C4-2B (cell line): ENCODE measurements around the gene CCNG2.

Experiments
- H3K27ac ChIP-seq: fragments of 450-650 bp; 2 replicates; pipeline ENCODE4 v1.5.1; 2017
- CTCF ChIP-seq: fragments of 450-650 bp; conservative IDR thresholded peaks from 2 replicates; pipeline ENCODE4 v1.5.1; 2017; ENCODE audit warnings: mild to moderate bottlenecking
- ZFX ChIP-seq: fragments of 450-650 bp; IDR thresholded peaks from 2 replicates; pipeline ENCODE4 v1.6.1; 2017

CCNG2 gene

GRCh38 chr4:77147079-77147782 is 9.8 kb upstream of the CCNG2 start:
- no peak for TF ChIP-seq ZFX
- TF ChIP-seq CTCF = no peak
- peak overlapping the region; percentile 99 for H3K27ac ChIP-seq

- peak overlapping the region; percentile 99 for H3K27ac ChIP-seq
- TF ChIP-seq CTCF (no peak), ZFX (0 out of 2 replicates have a peak, but pooled peaks have one; percentile 29)
These were observed 8.9 kb upstream of the CCNG2 start for GRCh38 chr4:77148078-77148477.

GRCh38 chr4:77149789-77150188 is 7.2 kb upstream of the CCNG2 start:
- TF ChIP-seq ZFX = no peak
- no peak for TF ChIP-seq CTCF
- peak overlapping the region; percentile 56 for H3K27ac ChIP-seq

- H3K27ac ChIP-seq = peak overlapping the region; percentile 56
- TF ChIP-seq ZFX (no peak), CTCF (no peak)
These were observed 5.8 kb upstream of the CCNG2 start for GRCh38 chr4:77151241-77151640.

- peak overlapping the region; percentile 31; the same call in 1 of the 2 replicates for H3K27ac ChIP-seq
- TF ChIP-seq CTCF (no peak), ZFX (no peak)
These were observed 4.6 kb upstream of the CCNG2 start for GRCh38 chr4:77152421-77152820.

GRCh38 chr4:77153006-77153405 is 4.0 kb upstream of the CCNG2 start:
- TF ChIP-seq ZFX (no peak), CTCF (no peak)

GRCh38 chr4:77154065-77154464 is 2.9 kb upstream of the CCNG2 start:
- no peak overlapping the region; the same call in 1 of the 2 replicates for H3K27ac ChIP-seq
- TF ChIP-seq ZFX = no peak
- TF ChIP-seq CTCF = no peak

More at GRCh38 chr4:77153006-77153405, 4.0 kb upstream of the CCNG2 start:
- peak overlapping the region; percentile 67 for H3K27ac ChIP-seq
